NT2/D1 (cell line): ENCODE results near the gene PITPNM3.

Source experiments
- DNase-seq: peaks from one replicate; pipeline ENCODE4 v3.0.0-alpha.2; 2011; ENCODE audit warnings: low read depth, low spot score
- H3K27me3 ChIP-seq: 2 replicates; pipeline ENCODE4 v1.6.0; 2011; ENCODE audit warnings: mild to moderate bottlenecking; ENCODE audit not compliant: insufficient read length, insufficient read depth
- H3K36me3 ChIP-seq: 2 replicates; pipeline ENCODE4 v1.6.1; 2011; ENCODE audit warnings: mild to moderate bottlenecking, low read length, mixed read lengths; ENCODE audit not compliant: insufficient read depth, insufficient read length
- H3K4me1 ChIP-seq: 2 replicates; pipeline ENCODE4 v1.5.1; 2011; ENCODE audit not compliant: insufficient read depth, insufficient read length
- H3K4me3 ChIP-seq: 2 replicates; pipeline ENCODE4 v1.5.1; 2011; ENCODE audit warnings: low read depth; ENCODE audit not compliant: insufficient read length
- H3K9ac ChIP-seq: 2 replicates; pipeline ENCODE4 v1.6.0; 2011; ENCODE audit warnings: low read depth; ENCODE audit not compliant: insufficient read length
- H3K9me3 ChIP-seq: 2 replicates; pipeline ENCODE4 v1.5.1; 2011; ENCODE audit warnings: mild to moderate bottlenecking, low read length; ENCODE audit not compliant: insufficient read depth
- SUZ12 ChIP-seq: IDR thresholded peaks from 2 replicates; pipeline ENCODE4 v1.6.1; 2011; ENCODE audit not compliant: insufficient read length, insufficient read depth; ENCODE audit errors: extremely low read depth
- YY1 ChIP-seq: IDR thresholded peaks from 2 replicates; pipeline ENCODE4 v1.6.1; 2011; ENCODE audit not compliant: insufficient read length, insufficient read depth
- ZNF274 ChIP-seq: IDR thresholded peaks from 2 replicates; pipeline ENCODE4 v1.6.1; 2011; ENCODE audit warnings: mild to moderate bottlenecking, low read depth, low read length

PITPNM3 gene

DNA sequence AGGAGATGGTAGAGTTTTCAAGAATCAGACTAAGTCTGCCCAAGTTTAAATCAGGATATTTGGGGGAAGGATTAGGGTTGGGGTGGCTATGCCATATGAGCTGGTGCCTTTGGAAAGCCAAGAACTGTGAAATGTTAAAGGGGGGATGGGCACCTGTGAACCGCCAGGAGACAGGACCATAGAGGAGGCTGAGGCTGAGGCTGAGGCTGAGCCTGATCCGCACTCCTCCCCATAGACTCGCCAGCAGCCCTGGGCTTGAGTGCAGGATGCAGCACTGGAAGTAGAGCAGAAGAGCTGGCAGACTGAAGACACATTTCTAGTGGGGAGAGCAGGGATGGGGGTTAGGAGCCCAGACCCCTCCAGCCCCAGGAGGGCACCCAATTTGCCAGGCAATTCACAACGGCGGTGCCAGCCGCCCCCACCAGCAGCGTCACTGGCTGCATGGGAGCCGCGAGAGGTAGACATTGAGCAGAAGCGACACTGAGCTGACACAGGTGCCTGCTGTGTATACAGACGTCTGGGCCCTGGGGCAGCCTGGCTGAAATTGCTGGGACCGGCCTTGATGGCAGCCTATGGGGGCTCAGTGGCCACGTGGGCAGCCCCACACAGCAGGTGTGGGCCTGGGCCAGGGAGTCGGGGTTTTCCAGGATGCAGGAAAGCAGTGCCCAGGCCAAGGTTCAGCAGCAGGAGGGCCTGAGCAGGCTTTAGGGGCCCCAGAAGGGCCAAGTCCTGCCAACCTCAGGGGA is 102.9 kb downstream of the PITPNM3 start:
- no peaks in the 10 kb centered on the region for H3K27me3 ChIP-seq
- H3K9ac ChIP-seq, result peak overlapping the region; percentile 50
- peaks cover 17% of the 10 kb centered on the region for H3K36me3 ChIP-seq
- peaks cover 29% of the 10 kb centered on the region for H3K4me1 ChIP-seq
- no peak overlapping the region for H3K4me3 ChIP-seq
- no peaks in the 10 kb centered on the region for H3K9me3 ChIP-seq
- no peak for DNase-seq
- TF ChIP-seq ZNF274 (no peak), SUZ12 (no peak)

GRCh38 chr17:6452471-6453266 is 103.7 kb downstream of the PITPNM3 start:
- DNase-seq, result no peak
- Histone ChIP-seq H3K36me3 (peaks cover 19% of the 10 kb centered on the region), H3K4me1 (peaks cover 26% of the 10 kb centered on the region), H3K4me3 (no peak overlapping the region), H3K27me3 (no peaks in the 10 kb centered on the region), H3K9me3 (no peaks in the 10 kb centered on the region), H3K9ac (no peak overlapping the region)
- TF ChIP-seq SUZ12 (no peak), YY1 (no peak), ZNF274 (no peak)

- Histone ChIP-seq H3K9ac (no peak overlapping the region), H3K4me3 (no peak overlapping the region), H3K27me3 (no peaks in the 10 kb centered on the region), H3K9me3 (no peaks in the 10 kb centered on the region), H3K4me1 (peaks cover 21% of the 10 kb centered on the region), H3K36me3 (peaks cover 32% of the 10 kb centered on the region)
- TF ChIP-seq ZNF274 (no peak), YY1 (no peak), SUZ12 (no peak)
- no peak for DNase-seq
Observed at GRCh38 chr17:6450926-6451832, 105.2 kb downstream of the PITPNM3 start.

GRCh38 chr17:6449307-6449706 is 107.0 kb downstream of the PITPNM3 start:
- Histone ChIP-seq H3K27me3 (no peaks in the 10 kb centered on the region), H3K4me1 (peaks cover 25% of the 10 kb centered on the region), H3K4me3 (no peak overlapping the region), H3K9me3 (no peaks in the 10 kb centered on the region), H3K36me3 (peaks cover 44% of the 10 kb centered on the region), H3K9ac (no peak overlapping the region)
- TF ChIP-seq YY1 (no peak), SUZ12 (no peak), ZNF274 (no peak)
- DNase-seq, result no peak

DNA sequence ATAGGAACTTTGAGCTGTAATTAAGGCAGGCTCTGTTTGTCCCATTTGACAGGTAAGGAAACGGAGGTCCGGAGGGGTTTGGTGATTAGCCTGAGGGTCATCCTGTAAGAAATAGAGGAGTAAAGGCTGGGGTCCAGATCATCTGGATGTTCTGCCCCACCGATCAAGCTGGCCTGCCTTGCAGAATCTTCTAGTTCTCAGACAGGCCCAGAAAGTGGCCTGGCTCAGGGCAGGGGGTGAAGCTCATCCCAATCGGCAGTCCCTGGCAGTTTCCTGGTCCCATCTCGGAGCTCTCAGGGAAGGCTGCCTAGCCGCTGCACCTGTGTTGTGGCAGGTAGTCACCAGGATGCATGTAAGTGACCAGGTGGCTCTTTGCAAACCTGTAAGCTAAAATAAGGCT is 107.9 kb downstream of the PITPNM3 start:
- Histone ChIP-seq H3K9me3 (no peaks in the 10 kb centered on the region), H3K36me3 (peaks cover 44% of the 10 kb centered on the region), H3K4me1 (peaks cover 21% of the 10 kb centered on the region), H3K9ac (no peak overlapping the region), H3K4me3 (no peak overlapping the region), H3K27me3 (no peaks in the 10 kb centered on the region)
- TF ChIP-seq ZNF274 (no peak), SUZ12 (no peak), YY1 (no peak)
- no peak for DNase-seq

DNA sequence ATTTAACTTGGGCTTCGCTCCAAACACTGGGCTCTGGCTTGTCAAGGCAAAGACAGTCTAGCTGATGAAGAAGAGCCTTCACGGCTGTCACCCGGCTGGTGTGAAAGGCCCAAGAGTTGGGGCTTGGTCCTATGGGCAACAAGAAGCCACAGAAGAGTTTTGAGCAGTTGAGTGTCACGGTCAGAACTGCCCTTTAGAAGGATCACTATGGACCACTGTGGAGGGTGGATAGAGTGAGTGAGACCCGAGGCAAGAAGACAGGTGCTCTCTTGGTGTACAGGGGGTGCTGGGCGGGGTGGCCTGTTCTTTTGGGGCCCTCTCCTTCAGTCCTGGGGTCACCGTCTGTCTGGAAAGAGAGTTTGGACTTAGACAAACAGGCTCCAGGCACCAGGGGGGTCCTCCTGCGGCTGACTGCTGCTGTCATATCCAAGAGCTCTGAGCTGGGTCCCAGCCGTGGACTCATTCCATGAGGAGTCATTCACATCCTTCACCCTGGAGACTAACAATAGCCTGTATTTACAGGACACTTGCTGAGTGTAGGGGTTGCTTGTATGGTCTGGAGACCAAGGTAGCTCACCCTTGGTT is 109.7 kb downstream of the PITPNM3 start:
- no peak overlapping the region for H3K9ac ChIP-seq

More for the DNA sequence above, 109.7 kb downstream of the PITPNM3 start:
- no peak for DNase-seq
- TF ChIP-seq ZNF274 (no peak), SUZ12 (no peak), YY1 (no peak)
- no peaks in the 10 kb centered on the region for H3K9me3 ChIP-seq
- H3K27me3 ChIP-seq, result no peaks in the 10 kb centered on the region
- H3K4me1 ChIP-seq, result peaks cover 14% of the 10 kb centered on the region
- H3K36me3 ChIP-seq, result peaks cover 44% of the 10 kb centered on the region
- no peak overlapping the region for H3K4me3 ChIP-seq
